ENCODE measurements around the gene ULK4.
"Not testable (repeated sequence)": the region's sequence is repeated elsewhere in the genome, so short reads cannot be mapped to it uniquely, and the experiment has no call there.

The ULK4 gene

GRCh38 chr3:41503998-41504623, 457.8 kb downstream of the ULK4 start:
- in situ Hi-C loops (cut with HindIII; ENCODE audit: low pct_ligation_motif_present, low pct_unique_long_range_greater_than_20kb, low sequenced_read_pairs), result no loop called here
- DNase-seq, result no peak

GRCh38 chr3:41502481-41502880, 459.4 kb downstream of the ULK4 start:
- in situ Hi-C loops (cut with HindIII; ENCODE audit: low pct_ligation_motif_present, low pct_unique_long_range_greater_than_20kb, low sequenced_read_pairs), result no loop called here
- no peak for DNase-seq

GRCh38 chr3:41502023-41502422, 459.9 kb downstream of the ULK4 start:
- no peak for DNase-seq
- in situ Hi-C loops (cut with HindIII; ENCODE audit: low pct_ligation_motif_present, low pct_unique_long_range_greater_than_20kb, low sequenced_read_pairs), result no loop called here

- no peak for DNase-seq
- in situ Hi-C loops (cut with HindIII; ENCODE audit: low pct_ligation_motif_present, low pct_unique_long_range_greater_than_20kb, low sequenced_read_pairs), result no loop called here
Observed at GRCh38 chr3:41498847-41499246, 463.1 kb downstream of the ULK4 start.

GRCh38 chr3:41490360-41490759, 471.5 kb downstream of the ULK4 start:
- in situ Hi-C loops (cut with HindIII; ENCODE audit: low pct_ligation_motif_present, low pct_unique_long_range_greater_than_20kb, low sequenced_read_pairs), result no loop called here
- no peak for DNase-seq

GRCh38 chr3:41489231-41489630, 472.7 kb downstream of the ULK4 start:
- DNase-seq, result no peak
- in situ Hi-C loops (cut with HindIII; ENCODE audit: low pct_ligation_motif_present, low pct_unique_long_range_greater_than_20kb, low sequenced_read_pairs), result no loop called here

- DNase-seq, result no peak
- in situ Hi-C loops (cut with HindIII; ENCODE audit: low pct_ligation_motif_present, low pct_unique_long_range_greater_than_20kb, low sequenced_read_pairs), result no loop called here
Observed at GRCh38 chr3:41488501-41488900, 473.4 kb downstream of the ULK4 start.

- no peak for DNase-seq
- in situ Hi-C loops (cut with HindIII; ENCODE audit: low pct_ligation_motif_present, low pct_unique_long_range_greater_than_20kb, low sequenced_read_pairs), result no loop called here
Observed at GRCh38 chr3:41485484-41485883, 476.4 kb downstream of the ULK4 start.

GRCh38 chr3:41482134-41482533, 479.8 kb downstream of the ULK4 start:
- DNase-seq, result no peak
- in situ Hi-C loops (cut with HindIII; ENCODE audit: low pct_ligation_motif_present, low pct_unique_long_range_greater_than_20kb, low sequenced_read_pairs), result no loop called here

- no peak for DNase-seq
- in situ Hi-C loops (cut with HindIII; ENCODE audit: low pct_ligation_motif_present, low pct_unique_long_range_greater_than_20kb, low sequenced_read_pairs), result no loop called here
Observed at GRCh38 chr3:41478278-41478677, 483.6 kb downstream of the ULK4 start.

- in situ Hi-C loops (cut with HindIII; ENCODE audit: low pct_ligation_motif_present, low pct_unique_long_range_greater_than_20kb, low sequenced_read_pairs), result no loop called here
Observed at GRCh38 chr3:41477399-41478014, 484.4 kb downstream of the ULK4 start.

GRCh38 chr3:41469083-41469482, 492.8 kb downstream of the ULK4 start:
- in situ Hi-C loops (cut with HindIII; ENCODE audit: low pct_ligation_motif_present, low pct_unique_long_range_greater_than_20kb, low sequenced_read_pairs), result no loop called here

More at GRCh38 chr3:41477399-41478014, 484.4 kb downstream of the ULK4 start:
- peak; percentile 20 for DNase-seq

GRCh38 chr3:41467481-41467880, 494.4 kb downstream of the ULK4 start:
- no peak for DNase-seq
- in situ Hi-C loops (cut with HindIII; ENCODE audit: low pct_ligation_motif_present, low pct_unique_long_range_greater_than_20kb, low sequenced_read_pairs), result no loop called here

More at GRCh38 chr3:41469083-41469482, 492.8 kb downstream of the ULK4 start:
- no peak for DNase-seq

- DNase-seq, result no peak
- in situ Hi-C loops (cut with HindIII; ENCODE audit: low pct_ligation_motif_present, low pct_unique_long_range_greater_than_20kb, low sequenced_read_pairs), result no loop called here
Observed at GRCh38 chr3:41464858-41465257, 497.0 kb downstream of the ULK4 start.

GRCh38 chr3:41464401-41464800, 497.5 kb downstream of the ULK4 start:
- DNase-seq, result no peak
- in situ Hi-C loops (cut with HindIII; ENCODE audit: low pct_ligation_motif_present, low pct_unique_long_range_greater_than_20kb, low sequenced_read_pairs), result no loop called here

- DNase-seq, result no peak
- in situ Hi-C loops (cut with HindIII; ENCODE audit: low pct_ligation_motif_present, low pct_unique_long_range_greater_than_20kb, low sequenced_read_pairs), result no loop called here
Observed at GRCh38 chr3:41462103-41462691, 499.7 kb downstream of the ULK4 start.

- in situ Hi-C loops (cut with HindIII; ENCODE audit: low pct_ligation_motif_present, low pct_unique_long_range_greater_than_20kb, low sequenced_read_pairs), result no loop called here
- no peak for DNase-seq
Observed at GRCh38 chr3:41460736-41461135, 501.2 kb downstream of the ULK4 start.

- in situ Hi-C loops (cut with HindIII; ENCODE audit: low pct_ligation_motif_present, low pct_unique_long_range_greater_than_20kb, low sequenced_read_pairs), result no loop called here
- no peak for DNase-seq
Observed at GRCh38 chr3:41457176-41457575, 504.7 kb downstream of the ULK4 start.

GRCh38 chr3:41456162-41456561, 505.7 kb downstream of the ULK4 start:
- DNase-seq, result no peak
- in situ Hi-C loops (cut with HindIII; ENCODE audit: low pct_ligation_motif_present, low pct_unique_long_range_greater_than_20kb, low sequenced_read_pairs), result no loop called here

- DNase-seq; in situ Hi-C loops (cut with HindIII; ENCODE audit: low pct_ligation_motif_present, low pct_unique_long_range_greater_than_20kb, low sequenced_read_pairs): not testable (repeated sequence)
Observed at GRCh38 chr3:41453618-41454017, 508.3 kb downstream of the ULK4 start.

Data from ACHN (cell line).